OCI-LY3 (cell line): ENCODE data around the gene TFEB.

ENCODE experiments used
- EZH2phosphoT487 ChIP-seq: fragments of 200-600 bp; shearing (Covaris generic); IDR thresholded peaks from 2 replicates; pipeline ENCODE4 v1.6.1; 2018; ENCODE audit warnings: antibody characterized with exemption, mixed run types, low read depth
- TF ChIP-seq, protein P1 (sequence below): fragments of 200-600, 300-600 bp; sonication (generic); IDR thresholded peaks from 2 replicates; pipeline ENCODE4 v1.5.1; 2014; ENCODE audit warnings: antibody characterized with exemption, low read length, low read depth

DNA sequence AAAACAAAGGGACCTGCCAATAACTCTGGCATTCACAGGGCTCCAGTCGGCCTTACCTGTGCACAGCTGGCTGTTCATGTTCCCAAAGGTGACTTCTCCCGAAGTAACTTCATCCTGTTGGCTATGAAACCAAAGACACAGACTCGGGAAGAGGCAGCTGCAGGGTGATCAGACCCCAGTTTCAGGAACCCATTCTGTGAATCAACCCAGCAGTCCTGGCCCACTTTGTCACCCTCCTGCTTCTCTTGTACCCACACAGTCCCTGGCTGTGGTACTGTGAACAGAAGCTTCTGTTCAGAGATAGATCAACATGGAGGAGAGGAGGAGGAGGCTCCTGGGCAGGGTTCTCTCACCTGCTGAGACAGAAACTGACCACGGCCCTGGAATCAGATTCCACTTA is 20.5 kb upstream of the TFEB start:
- TF ChIP-seq, protein P1, sequence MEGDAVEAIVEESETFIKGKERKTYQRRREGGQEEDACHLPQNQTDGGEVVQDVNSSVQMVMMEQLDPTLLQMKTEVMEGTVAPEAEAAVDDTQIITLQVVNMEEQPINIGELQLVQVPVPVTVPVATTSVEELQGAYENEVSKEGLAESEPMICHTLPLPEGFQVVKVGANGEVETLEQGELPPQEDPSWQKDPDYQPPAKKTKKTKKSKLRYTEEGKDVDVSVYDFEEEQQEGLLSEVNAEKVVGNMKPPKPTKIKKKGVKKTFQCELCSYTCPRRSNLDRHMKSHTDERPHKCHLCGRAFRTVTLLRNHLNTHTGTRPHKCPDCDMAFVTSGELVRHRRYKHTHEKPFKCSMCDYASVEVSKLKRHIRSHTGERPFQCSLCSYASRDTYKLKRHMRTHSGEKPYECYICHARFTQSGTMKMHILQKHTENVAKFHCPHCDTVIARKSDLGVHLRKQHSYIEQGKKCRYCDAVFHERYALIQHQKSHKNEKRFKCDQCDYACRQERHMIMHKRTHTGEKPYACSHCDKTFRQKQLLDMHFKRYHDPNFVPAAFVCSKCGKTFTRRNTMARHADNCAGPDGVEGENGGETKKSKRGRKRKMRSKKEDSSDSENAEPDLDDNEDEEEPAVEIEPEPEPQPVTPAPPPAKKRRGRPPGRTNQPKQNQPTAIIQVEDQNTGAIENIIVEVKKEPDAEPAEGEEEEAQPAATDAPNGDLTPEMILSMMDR, result no peak
- no peak for TF ChIP-seq EZH2phosphoT487
